ENCODE data around the gene FGF1. TPM values are rescaled to one million over a fixed set of nuclear protein-coding genes. Genes with fewer than 3 reads are reported as not detected.
A peak's percentile ranks its signal among the peaks of the same experiment; 100 is the strongest.

Gene FGF1
- total RNA-seq, 2 experiments from 2014 or later: not detected

DNA sequence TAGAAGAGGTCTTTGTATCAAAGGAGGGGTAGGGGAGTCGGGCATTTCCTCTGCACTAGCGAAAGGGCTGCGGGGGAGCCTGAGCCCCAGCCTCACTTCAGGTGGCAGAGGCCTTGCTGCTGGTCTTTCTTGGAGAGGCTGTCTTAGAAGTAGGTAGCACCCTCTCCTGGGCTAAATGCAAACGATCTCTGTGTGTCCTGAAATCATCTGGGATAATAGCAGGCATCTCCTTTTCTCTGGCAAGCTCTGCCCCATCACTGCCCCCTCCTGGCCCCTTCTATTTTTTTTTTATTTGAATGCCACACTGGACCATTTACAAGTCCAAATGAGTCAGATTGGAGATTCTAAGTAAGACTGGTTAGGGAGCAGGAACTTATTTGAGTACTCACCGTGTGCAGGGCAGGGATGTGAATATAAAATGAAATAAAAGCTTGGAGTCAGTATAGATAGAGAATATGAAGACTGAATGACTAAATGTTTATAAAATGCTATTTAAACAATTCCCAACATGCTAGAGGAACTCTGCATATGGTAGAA lies 137.1 kb downstream of the FGF1 start:
- peaks cover 46% of the 10 kb centered on the region for H3K27me3 Mint-ChIP-seq
- no peaks in the 10 kb centered on the region for H3K36me3 Mint-ChIP-seq
- peak; percentile 17 for DNase-seq
- no peaks in the 10 kb centered on the region for H3K9me3 Mint-ChIP-seq
- no peak overlapping the region for H3K27ac Mint-ChIP-seq
- peaks cover 11% of the 10 kb centered on the region for H3K4me1 Mint-ChIP-seq
- no peak overlapping the region for H3K4me3 Mint-ChIP-seq

DNA sequence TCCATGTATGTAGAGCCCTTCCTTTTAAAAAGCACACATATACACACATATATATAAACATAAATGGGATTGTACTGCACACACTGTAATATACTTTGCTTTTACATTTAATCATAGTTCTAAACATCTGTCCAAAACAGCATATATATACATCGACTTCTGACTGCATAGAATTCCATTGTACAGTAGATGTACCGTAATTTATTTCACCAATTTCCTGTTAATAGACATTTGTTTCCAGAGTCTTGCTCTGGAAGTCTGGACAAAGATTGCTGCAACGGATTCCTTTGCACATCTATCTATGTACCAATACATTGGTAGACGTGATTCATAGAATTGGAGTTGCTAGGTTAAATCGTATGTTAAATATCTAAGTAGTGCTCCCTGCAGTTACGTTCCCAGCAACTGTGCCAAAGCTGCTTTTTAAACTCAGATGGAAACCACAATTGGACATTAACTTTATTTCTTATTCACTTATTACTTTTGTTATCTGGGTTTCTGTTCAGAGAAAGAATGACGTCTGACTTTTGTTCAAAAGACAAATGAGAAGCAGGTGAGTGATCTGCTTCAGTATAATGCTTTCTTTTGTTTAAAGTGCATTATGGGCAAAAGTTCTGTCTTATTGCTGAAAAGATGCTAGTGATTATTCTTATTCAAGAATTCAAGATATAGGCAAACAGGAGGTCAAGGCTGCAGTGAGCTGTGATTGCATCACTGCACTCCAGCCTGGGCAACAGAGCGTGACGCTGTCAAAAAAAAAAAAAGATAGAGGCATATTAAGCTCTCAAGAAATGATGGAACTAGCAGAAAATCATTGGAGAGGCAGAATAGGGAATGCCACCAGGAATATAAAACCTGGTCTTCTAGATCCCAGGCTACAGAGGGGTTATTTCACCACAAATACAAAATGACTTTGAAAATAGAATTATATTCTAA lies 138.2 kb downstream of the FGF1 start:
- DNase-seq: no peak
- Mint-ChIP-seq H3K27ac (no peak overlapping the region), H3K4me1 (peaks cover 11% of the 10 kb centered on the region), H3K9me3 (no peaks in the 10 kb centered on the region), H3K27me3 (peaks cover 38% of the 10 kb centered on the region), H3K36me3 (no peaks in the 10 kb centered on the region), H3K4me3 (no peak overlapping the region)

DNA sequence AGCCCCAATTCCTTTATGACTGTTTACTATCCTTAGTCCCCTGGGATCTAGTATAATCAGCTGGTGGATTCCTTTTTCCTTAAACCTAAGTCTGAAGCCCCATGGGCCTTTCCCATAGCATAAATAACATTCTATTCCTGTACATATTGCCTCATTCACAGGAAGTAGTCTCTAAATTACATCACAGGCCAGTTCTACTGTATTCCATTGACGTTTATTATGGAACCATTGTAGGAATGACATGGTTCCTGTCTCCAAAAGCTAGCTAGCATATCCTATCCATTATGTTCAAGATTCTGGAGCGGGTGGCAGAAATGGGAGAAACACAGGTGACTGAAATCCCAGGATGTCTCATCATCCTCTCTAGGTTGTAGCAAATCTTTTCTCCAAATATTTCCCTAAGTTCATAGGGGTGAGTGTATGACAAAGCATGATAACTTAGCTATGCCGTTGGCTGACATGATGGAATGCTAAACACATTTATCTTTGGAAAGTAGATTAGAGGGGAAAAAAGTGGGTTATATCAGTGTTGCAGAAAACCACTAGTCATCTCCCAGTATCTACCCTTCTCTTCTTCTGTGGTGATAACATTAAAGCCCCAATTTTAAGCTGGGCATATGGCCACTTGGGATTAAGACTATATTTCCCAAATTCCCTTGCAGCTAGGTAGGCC lies 140.1 kb downstream of the FGF1 start:
- H3K9me3 Mint-ChIP-seq: no peaks in the 10 kb centered on the region
- H3K4me3 Mint-ChIP-seq: no peak overlapping the region
- peaks cover 7% of the 10 kb centered on the region for H3K4me1 Mint-ChIP-seq
- no peak overlapping the region for H3K27ac Mint-ChIP-seq
- no peak for DNase-seq
- H3K36me3 Mint-ChIP-seq: no peaks in the 10 kb centered on the region
- peaks cover 23% of the 10 kb centered on the region for H3K27me3 Mint-ChIP-seq

DNA sequence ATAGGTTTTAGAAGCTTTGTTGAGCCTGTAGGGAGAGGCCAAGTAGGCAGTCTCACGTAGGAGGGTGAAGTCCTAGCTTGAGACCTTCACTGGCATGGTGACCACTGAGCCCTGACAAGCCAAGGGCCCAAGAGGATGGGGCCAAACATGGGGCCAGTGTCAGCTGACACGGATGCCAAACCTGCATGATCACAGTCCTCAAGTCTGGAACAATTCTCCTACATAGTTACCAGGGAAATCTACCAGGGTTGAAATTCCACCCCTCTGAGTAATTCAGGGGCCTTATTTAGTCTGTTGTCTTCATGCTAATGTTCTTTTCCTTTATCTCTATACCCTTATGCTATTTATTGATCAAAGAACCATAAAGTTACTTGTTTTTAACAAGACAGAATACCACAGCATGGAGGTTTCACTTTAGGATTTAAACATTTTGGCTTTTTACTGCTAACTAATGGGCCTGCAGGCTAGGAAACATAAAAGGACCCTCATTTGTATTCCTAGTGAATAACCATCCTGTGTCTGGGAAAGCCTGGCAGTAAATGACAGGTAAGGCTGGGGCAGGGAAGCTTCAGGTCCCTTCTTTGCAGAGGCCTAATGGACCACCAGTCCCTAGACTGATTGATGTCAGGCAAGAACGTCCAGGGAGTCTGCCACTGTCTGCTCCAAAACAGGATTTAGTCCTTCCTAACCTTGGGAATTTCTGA lies 140.8 kb downstream of the FGF1 start:
- peaks cover 7% of the 10 kb centered on the region for H3K4me1 Mint-ChIP-seq
- no peak overlapping the region for H3K27ac Mint-ChIP-seq
- no peak for DNase-seq
- H3K4me3 Mint-ChIP-seq: no peak overlapping the region
- peaks cover 19% of the 10 kb centered on the region for H3K27me3 Mint-ChIP-seq
- H3K9me3 Mint-ChIP-seq: no peaks in the 10 kb centered on the region
- H3K36me3 Mint-ChIP-seq: no peaks in the 10 kb centered on the region

DNA sequence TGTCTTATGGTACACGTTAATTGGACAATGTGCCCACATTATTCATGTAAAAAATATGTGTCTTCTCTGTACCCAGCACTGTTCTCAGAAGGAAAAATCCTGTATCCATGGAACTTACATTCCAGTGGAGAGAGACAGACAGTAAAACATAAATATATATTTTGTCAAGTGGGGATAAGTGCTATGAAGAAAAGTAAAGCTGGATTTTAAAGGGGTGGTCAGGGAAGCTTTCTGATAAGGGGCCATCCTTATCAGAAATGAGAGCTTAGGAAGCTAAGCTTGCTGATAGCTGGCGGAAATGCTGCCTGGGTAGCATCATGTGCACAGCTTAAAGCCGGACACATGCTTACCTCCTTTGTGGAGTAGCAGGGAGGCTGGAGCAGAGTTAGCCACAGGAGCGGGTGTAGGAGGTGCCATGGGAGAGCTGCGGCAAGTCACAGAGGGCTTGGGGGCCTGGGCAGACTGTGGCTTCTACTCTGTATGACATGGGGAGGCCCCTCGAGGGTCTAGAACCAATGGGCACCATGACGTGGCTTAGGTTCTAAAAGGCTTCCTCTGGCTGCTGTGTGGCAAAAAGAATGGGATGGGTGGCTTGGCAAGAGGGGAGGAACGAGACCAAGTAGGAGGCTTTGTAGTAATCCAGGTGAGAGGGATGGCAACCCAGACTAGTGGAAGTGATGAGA lies 141.7 kb downstream of the FGF1 start:
- H3K27ac Mint-ChIP-seq: no peak overlapping the region
- peaks cover 7% of the 10 kb centered on the region for H3K4me1 Mint-ChIP-seq
- no peaks in the 10 kb centered on the region for H3K36me3 Mint-ChIP-seq
- H3K27me3 Mint-ChIP-seq: peaks cover 18% of the 10 kb centered on the region
- H3K4me3 Mint-ChIP-seq: no peak overlapping the region
- H3K9me3 Mint-ChIP-seq: no peaks in the 10 kb centered on the region
- DNase-seq: no peak

DNA sequence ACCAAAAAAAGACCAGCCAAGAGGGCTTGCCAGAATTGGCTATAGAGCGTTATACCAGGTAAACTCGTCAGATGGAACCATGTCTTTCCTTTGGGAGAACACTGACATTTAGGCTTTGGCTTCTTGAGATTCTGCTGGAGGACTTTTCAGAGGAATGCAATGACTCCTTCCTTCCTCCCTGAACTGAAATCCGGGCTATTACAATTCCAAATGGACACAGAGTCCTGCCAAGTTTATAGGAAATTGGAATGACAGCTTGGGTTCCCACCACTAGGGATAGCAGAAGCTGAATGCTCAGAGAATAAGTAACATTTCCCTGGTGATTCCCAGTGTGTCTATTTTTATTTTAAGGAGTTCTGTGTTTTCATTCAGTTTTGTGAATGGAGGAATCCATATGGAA lies 143.0 kb downstream of the FGF1 start:
- Mint-ChIP-seq H3K36me3 (no peaks in the 10 kb centered on the region), H3K4me3 (no peak overlapping the region), H3K27ac (no peak overlapping the region), H3K27me3 (peaks cover 14% of the 10 kb centered on the region), H3K4me1 (peaks cover 2% of the 10 kb centered on the region), H3K9me3 (no peaks in the 10 kb centered on the region)
- DNase-seq: no peak

Other genes with a start within 250 kb of the FGF1 start
- 10 to 100 TPM; 10.2 to 11.0 TPM for gene ARHGAP26, start 84.3 kb upstream of the FGF1 start, total RNA-seq

Measured in activated naive CD8-positive, alpha-beta T cell treated with anti-CD3 and anti-CD28 coated beads for 36 hours (primary cell).